ENCODE results near the gene DLX6.

Gene DLX6

GRCh38 chr7:97005183-97006054 lies at the start of gene DLX6:
Gene DLX6, plus strand, starts transcription at chr7:97005553. Its CDS starts 425 bp downstream, at chr7:97005978.
- DNase-seq (ENCODE audit: extremely low spot score, insufficient read length, low read depth) (no peak), FAIRE-seq (no peak)

- DNase-seq (ENCODE audit: extremely low spot score, insufficient read length, low read depth), result no peak
- no peak for FAIRE-seq
Observed at GRCh38 chr7:96959135-96959534, 46.2 kb upstream of the DLX6 start.

GRCh38 chr7:96962221-96962885 lies 43.0 kb upstream of the DLX6 start:
- DNase-seq (ENCODE audit: extremely low spot score, insufficient read length, low read depth) (no peak), FAIRE-seq (no peak)

GRCh38 chr7:96968981-96969380 lies 36.4 kb upstream of the DLX6 start:
- FAIRE-seq, result no peak
- no peak for DNase-seq (ENCODE audit: extremely low spot score, insufficient read length, low read depth)

- no peak for DNase-seq (ENCODE audit: extremely low spot score, insufficient read length, low read depth)
- no peak for FAIRE-seq
Observed at GRCh38 chr7:96970739-96971138, 34.6 kb upstream of the DLX6 start.

- FAIRE-seq, result no peak
- DNase-seq (ENCODE audit: extremely low spot score, insufficient read length, low read depth), result no peak
Observed at GRCh38 chr7:96973986-96974385, 31.4 kb upstream of the DLX6 start.

- no peak for DNase-seq (ENCODE audit: extremely low spot score, insufficient read length, low read depth)
- FAIRE-seq, result no peak
Observed at GRCh38 chr7:96976106-96976505, 29.2 kb upstream of the DLX6 start.

- DNase-seq (ENCODE audit: extremely low spot score, insufficient read length, low read depth), result no peak
- FAIRE-seq, result no peak
Observed at GRCh38 chr7:96977445-96977844, 27.9 kb upstream of the DLX6 start.

GRCh38 chr7:96979551-96980276 lies 25.6 kb upstream of the DLX6 start:
- DNase-seq (ENCODE audit: extremely low spot score, insufficient read length, low read depth) (no peak), FAIRE-seq (no peak)

GRCh38 chr7:96982586-96982985 lies 22.8 kb upstream of the DLX6 start:
- DNase-seq (ENCODE audit: extremely low spot score, insufficient read length, low read depth) (no peak), FAIRE-seq (no peak)

- no peak for DNase-seq (ENCODE audit: extremely low spot score, insufficient read length, low read depth)
- FAIRE-seq, result no peak
Observed at GRCh38 chr7:96985992-96986391, 19.4 kb upstream of the DLX6 start.

GRCh38 chr7:96986901-96987300 lies 18.5 kb upstream of the DLX6 start:
- FAIRE-seq, result no peak
- DNase-seq (ENCODE audit: extremely low spot score, insufficient read length, low read depth), result no peak

- no peak for FAIRE-seq
- no peak for DNase-seq (ENCODE audit: extremely low spot score, insufficient read length, low read depth)
Observed at GRCh38 chr7:96987719-96988118, 17.6 kb upstream of the DLX6 start.

GRCh38 chr7:96989241-96989858 lies 16.0 kb upstream of the DLX6 start:
- FAIRE-seq (no peak), DNase-seq (ENCODE audit: extremely low spot score, insufficient read length, low read depth) (no peak)

- no peak for FAIRE-seq
- no peak for DNase-seq (ENCODE audit: extremely low spot score, insufficient read length, low read depth)
Observed at GRCh38 chr7:96989859-96990317, 15.5 kb upstream of the DLX6 start.

- no peak for FAIRE-seq
- no peak for DNase-seq (ENCODE audit: extremely low spot score, insufficient read length, low read depth)
Observed at GRCh38 chr7:96991546-96992191, 13.7 kb upstream of the DLX6 start.

GRCh38 chr7:96992192-96993005 lies 13.0 kb upstream of the DLX6 start:
- FAIRE-seq (no peak), DNase-seq (ENCODE audit: extremely low spot score, insufficient read length, low read depth) (no peak)

- DNase-seq (ENCODE audit: extremely low spot score, insufficient read length, low read depth), result no peak
- no peak for FAIRE-seq
Observed at GRCh38 chr7:96993094-96993865, 12.1 kb upstream of the DLX6 start.
